Body of pancreas (tissue), 4 donors: Measurements from ENCODE around the gene DGKA. TPM values are rescaled to one million over a fixed set of nuclear protein-coding genes. Genes with fewer than 3 reads are reported as not detected.
"Not testable (repeated sequence)": the region's sequence is repeated elsewhere in the genome, so short reads cannot be mapped to it uniquely, and the experiment has no call there.

Experiments used
- ATAC-seq: fragments of 150-250 bp; one replicate; pipeline ENCODE4 v1.9.1; 2016
- DNase-seq, 4 donors: peaks; one replicate each; pipeline ENCODE4 v3.0.0-alpha.2; 2019
- H3K27ac ChIP-seq, 4 donors: fragments of 200-600 bp; sonication (generic); 1 replicate in 3 of 4; 2 replicates in 1 of 4; pipeline versions ENCODE4 v1.5.1 to v1.6.1; 2016 to 2019; ENCODE audit warnings: mild to moderate bottlenecking in 1 of 4, mixed read lengths in 1 of 4, moderate library complexity in 1 of 4
- H3K27me3 ChIP-seq, 2 donors: fragments of 200-600 bp; sonication (generic); one replicate each; pipeline ENCODE4 v1.6.0; 2016; ENCODE audit warnings: mild to moderate bottlenecking in 1 of 2
- H3K36me3 ChIP-seq, 2 donors: fragments of 200-600 bp; sonication (generic); replicated peaks in 1 of 2; 2 replicates each; pipeline ENCODE4 v1.5.1; 2016; ENCODE audit warnings: low read depth in 2 of 2; ENCODE audit not compliant: insufficient read depth in 1 of 2
- H3K4me1 ChIP-seq: fragments of 200-600 bp; sonication (generic); one replicate; pipeline ENCODE4 v1.6.0; 2016
- H3K4me3 ChIP-seq, 2 donors: fragments of 200-600 bp; sonication (generic); 1 replicate in 1 of 2; 2 replicates in 1 of 2; pipeline ENCODE4 v1.5.1; 2016 to 2019
- H3K9me3 ChIP-seq, 3 donors: fragments of 200-600 bp; sonication (generic); 1 replicate in 2 of 3; 2 replicates in 1 of 3; pipeline ENCODE4 v1.5.1; 2016
- CTCF ChIP-seq, 7 experiments: fragments of 450-650 bp in 4 of 7; fragments of 200-600 bp in 3 of 7; sonication (generic) in 3 of 7; IDR thresholded peaks; one replicate each; pipeline ENCODE4 v1.5.1; 2016 to 2019; ENCODE audit warnings: antibody characterized with exemption in 7 of 7
- POLR2A ChIP-seq, 3 donors: fragments of 450-650 bp; IDR thresholded peaks; one replicate each; pipeline ENCODE4 v1.6.1; 2016; ENCODE audit warnings: antibody characterized with exemption in 3 of 3, mild to moderate bottlenecking in 2 of 3
- WGBS, 2 donors: methylation state at CpG; one replicate each; pipeline ENCODE4 v1.1.5; 2017; 5-methylcytosine and 5-hydroxymethylcytosine counted together
- intact Hi-C: fragments of 100-400 bp; cut with DNase I; formaldehyde crosslinking; loops from one replicate; pipeline ENCODE4 v1.15.1; 2023
- total RNA-seq, 2 donors: library from RNA; depleted of rRNA; stranded (reverse); fragments of >200 nt; gene quantifications; one replicate each; pipeline ENCODE4 v1.1.0, GENCODE V29; 2016

The DGKA gene
- total RNA-seq, 2 donors from 2014 or later = 33.3 to 128 TPM

GRCh38 chr12:55996715-55997534 lies 66.0 kb downstream of the DGKA start, which contains the start of gene SUOX:
SUOX (plus strand) TSS chr12:55997276; CDS start chr12:56002222, 4,946 bp downstream.
- WGBS, 2 donors = 1 to 2% methylated on average over 18 to 27 of the region's 27 CpGs
- Histone ChIP-seq H3K27me3 (no peaks in the 10 kb centered on the region), H3K9me3 (no peaks in the 10 kb centered on the region), H3K4me3 (peak within 1 kb of the TSS; percentile 23 to 73), H3K36me3 (peaks cover 8 to 9% of the 10 kb centered on the region in 2 donors), H3K4me1 (peaks cover 22% of the 10 kb centered on the region), H3K27ac (peak within 1 kb of the TSS; percentile 77 to 93 (median 78))
- TF ChIP-seq POLR2A (IDR thresholded peaks at IDR 0.05) = peak; percentile 31 to 83 (median 81)
- TF ChIP-seq CTCF (IDR thresholded peaks at IDR 0.05) = peak in 1 of 7 experiments; percentile 11
- ATAC-seq (peak; percentile 100), DNase-seq (peak; percentile 97 to 99 (median 98))
- intact Hi-C loops = no loop called here

- Histone ChIP-seq H3K27ac (peak overlapping the region; percentile 77 to 93 (median 78)), H3K9me3 (no peaks in the 10 kb centered on the region), H3K36me3 (peaks cover 2 to 4% of the 10 kb centered on the region in 2 donors), H3K27me3 (no peaks in the 10 kb centered on the region), H3K4me3 (peak overlapping the region; percentile 23 to 73), H3K4me1 (peaks cover 24% of the 10 kb centered on the region)
- peak; percentile 25 to 33 (median 32) for DNase-seq
- 0% methylated on average over 3 to 5 of the region's 5 CpGs for WGBS, 2 donors
- peak; percentile 11 for ATAC-seq
- intact Hi-C loops = no loop called here
- TF ChIP-seq POLR2A (IDR thresholded peaks at IDR 0.05) (no peak), CTCF (IDR thresholded peaks at IDR 0.05) (no peak)
Measured at GRCh38 chr12:55997535-55997859, 66.5 kb downstream of the DGKA start.

GRCh38 chr12:55999522-55999921 lies 68.6 kb downstream of the DGKA start:
- H3K9me3 ChIP-seq, ATAC-seq, intact Hi-C loops, H3K27ac ChIP-seq, H3K27me3 ChIP-seq, H3K36me3 ChIP-seq, H3K4me3 ChIP-seq, DNase-seq: not testable (repeated sequence)
- WGBS, 2 donors = 61 to 65% methylated on average over 6 of the region's 6 CpGs
- H3K4me1 ChIP-seq = peaks cover 24% of the 10 kb centered on the region

GRCh38 chr12:55999999-56000540 lies 69.1 kb downstream of the DGKA start:
- intact Hi-C loops, H3K27ac ChIP-seq, H3K27me3 ChIP-seq, H3K9me3 ChIP-seq, DNase-seq, ATAC-seq, H3K36me3 ChIP-seq, H3K4me3 ChIP-seq: not testable (repeated sequence)
- H3K4me1 ChIP-seq = peaks cover 24% of the 10 kb centered on the region
- 94 to 100% methylated on average over 7 to 32 of the region's 33 CpGs for WGBS, 2 donors

- no peak overlapping the region for H3K4me3 ChIP-seq
- DNase-seq (no peak), ATAC-seq (no peak)
- peaks cover 0 to 2% of the 10 kb centered on the region in 2 donors for H3K36me3 ChIP-seq
- 54% methylated on average over 7 of the region's 7 CpGs for WGBS, 2 donors
- intact Hi-C loops = no loop called here
- H3K9me3 ChIP-seq = no peaks in the 10 kb centered on the region
- H3K27ac ChIP-seq = peak overlapping the region in 1 of 4 donors; percentile 62
- TF ChIP-seq POLR2A (IDR thresholded peaks at IDR 0.05) = no peak
- H3K27me3 ChIP-seq = no peaks in the 10 kb centered on the region
- H3K4me1 ChIP-seq = peaks cover 24% of the 10 kb centered on the region
Measured at GRCh38 chr12:56001487-56002100, 70.6 kb downstream of the DGKA start.

- 88 to 90% methylated on average over 5 of the region's 5 CpGs for WGBS, 2 donors
Measured at GRCh38 chr12:56003376-56003775, 72.4 kb downstream of the DGKA start.

More at GRCh38 chr12:56003376-56003775, 72.4 kb downstream of the DGKA start:
- H3K27ac ChIP-seq, H3K4me3 ChIP-seq, DNase-seq, intact Hi-C loops, ATAC-seq, H3K36me3 ChIP-seq, H3K27me3 ChIP-seq, H3K9me3 ChIP-seq: not testable (repeated sequence)
- peaks cover 20% of the 10 kb centered on the region for H3K4me1 ChIP-seq

Other genes with a start within 250 kb of the DGKA start
- 10 to 100 TPM; 11.4 to 52.1 TPM for gene ITGA7, start 223.3 kb upstream of the DGKA start, total RNA-seq
- 100 to 1,000 TPM in 1 of 2 donors, 10 to 100 TPM in 1; 86.1 to 105 TPM for gene BLOC1S1, start 215.1 kb upstream of the DGKA start, total RNA-seq
- gene RDH5, start 210.8 kb upstream of the DGKA start, total RNA-seq = 10 to 100 TPM in 1 of 2 donors, 1 to 10 TPM in 1; 4.2 to 20.4 TPM
- gene CD63, start 202.2 kb upstream of the DGKA start, total RNA-seq = 100 to 1,000 TPM; 341 to 511 TPM
- gene GDF11, start 188.0 kb upstream of the DGKA start, total RNA-seq = under 1 TPM; 0.33 to 0.78 TPM
- gene SARNP, start 113.4 kb upstream of the DGKA start, total RNA-seq = 10 to 100 TPM; 23.1 to 51.7 TPM
- 10 to 100 TPM in 1 of 2 donors, 1 to 10 TPM in 1; 6.0 to 12.5 TPM for gene ORMDL2, start 113.1 kb upstream of the DGKA start, total RNA-seq
- 10 to 100 TPM; 20.2 to 34.3 TPM for gene DNAJC14, start 101.6 kb upstream of the DGKA start, total RNA-seq
- 10 to 100 TPM in 1 of 2 donors, 1 to 10 TPM in 1; 3.4 to 23.4 TPM for gene MMP19, start 88.2 kb upstream of the DGKA start, total RNA-seq
- gene PYM1, start 3.3 kb upstream of the DGKA start, total RNA-seq = 10 to 100 TPM; 21.5 to 26.0 TPM
- 1 to 10 TPM; 1.6 to 2.6 TPM for gene PMEL, start 34.9 kb downstream of the DGKA start, total RNA-seq
- gene CDK2, start 35.7 kb downstream of the DGKA start, total RNA-seq = 10 to 100 TPM in 1 of 2 donors, 1 to 10 TPM in 1; 8.8 to 12.5 TPM
- 10 to 100 TPM; 28.3 to 33.9 TPM for gene RAB5B, start 42.9 kb downstream of the DGKA start, total RNA-seq
- gene SUOX, start 66.1 kb downstream of the DGKA start, total RNA-seq = 10 to 100 TPM; 10.6 to 20.8 TPM
- gene IKZF4, start 89.9 kb downstream of the DGKA start, total RNA-seq = 1 to 10 TPM; 2.6 to 7.6 TPM
- 100 to 1,000 TPM; 215 to 405 TPM for gene RPS26, start 110.8 kb downstream of the DGKA start, total RNA-seq
- gene ERBB3, start 149.0 kb downstream of the DGKA start, total RNA-seq = 10 to 100 TPM; 72.9 to 74.8 TPM
- 100 to 1,000 TPM in 1 of 2 donors, 10 to 100 TPM in 1; 49.4 to 107 TPM for gene PA2G4, start 173.4 kb downstream of the DGKA start, total RNA-seq
- gene RPL41, start 185.5 kb downstream of the DGKA start, total RNA-seq = 1,000 to 10,000 TPM; 1,174 to 2,214 TPM
- 10 to 100 TPM in 1 of 2 donors, under 1 TPM in 1; 0.99 to 11.2 TPM for gene ZC3H10, start 187.1 kb downstream of the DGKA start, total RNA-seq
- 100 to 1,000 TPM in 1 of 2 donors, 10 to 100 TPM in 1; 43.3 to 182 TPM for gene ESYT1, start 197.1 kb downstream of the DGKA start, total RNA-seq
- gene MYL6B, start 221.4 kb downstream of the DGKA start, total RNA-seq = 10 to 100 TPM in 1 of 2 donors, 1 to 10 TPM in 1; 7.5 to 24.1 TPM
- gene MYL6, start 227.2 kb downstream of the DGKA start, total RNA-seq = 1,000 to 10,000 TPM in 1 of 2 donors, 100 to 1,000 TPM in 1; 838 to 1,110 TPM